SU-DHL-6 (cell line): ENCODE data around the gene PLAAT2.
"Not testable (repeated sequence)": the region's sequence is repeated elsewhere in the genome, so short reads cannot be mapped to it uniquely, and the experiment has no call there.

Experiments used
- EZH2phosphoT487 ChIP-seq: fragments of 200-600 bp; sonication (generic), shearing (Covaris generic); conservative IDR thresholded peaks from 2 replicates; pipeline ENCODE4 v1.6.1; 2018; ENCODE audit warnings: mild to moderate bottlenecking, antibody characterized with exemption, low read length, moderate library complexity, mixed read lengths
- TF ChIP-seq, protein P1 (sequence below): fragments of 200-600 bp; sonication (generic); IDR thresholded peaks from one replicate; pipeline ENCODE4 v1.5.1; 2017; ENCODE audit warnings: antibody characterized with exemption, mild to moderate bottlenecking, low read length, moderate library complexity; ENCODE audit not compliant: insufficient read depth, poor library complexity, severe bottlenecking

DNA sequence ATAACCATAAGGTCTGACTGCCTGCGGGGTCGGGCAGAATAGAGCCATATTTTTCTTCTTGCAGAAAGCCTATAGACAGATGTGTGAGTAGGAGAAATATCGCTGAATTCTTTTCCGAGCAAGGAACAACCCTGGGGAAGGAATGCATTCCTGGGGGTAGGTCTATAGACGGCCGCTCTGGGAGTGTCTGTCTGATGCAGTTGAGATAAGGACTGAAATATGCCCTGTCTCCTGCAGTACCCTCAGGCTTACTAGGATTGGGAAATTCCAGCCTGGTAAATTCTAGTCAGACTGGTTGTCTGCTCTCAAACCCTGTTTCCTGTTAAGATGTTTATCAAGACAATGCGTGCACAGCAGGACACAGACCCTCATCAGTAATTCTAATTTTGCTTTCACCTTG lies 18.0 kb upstream of the PLAAT2 start:
- TF ChIP-seq, protein P1, sequence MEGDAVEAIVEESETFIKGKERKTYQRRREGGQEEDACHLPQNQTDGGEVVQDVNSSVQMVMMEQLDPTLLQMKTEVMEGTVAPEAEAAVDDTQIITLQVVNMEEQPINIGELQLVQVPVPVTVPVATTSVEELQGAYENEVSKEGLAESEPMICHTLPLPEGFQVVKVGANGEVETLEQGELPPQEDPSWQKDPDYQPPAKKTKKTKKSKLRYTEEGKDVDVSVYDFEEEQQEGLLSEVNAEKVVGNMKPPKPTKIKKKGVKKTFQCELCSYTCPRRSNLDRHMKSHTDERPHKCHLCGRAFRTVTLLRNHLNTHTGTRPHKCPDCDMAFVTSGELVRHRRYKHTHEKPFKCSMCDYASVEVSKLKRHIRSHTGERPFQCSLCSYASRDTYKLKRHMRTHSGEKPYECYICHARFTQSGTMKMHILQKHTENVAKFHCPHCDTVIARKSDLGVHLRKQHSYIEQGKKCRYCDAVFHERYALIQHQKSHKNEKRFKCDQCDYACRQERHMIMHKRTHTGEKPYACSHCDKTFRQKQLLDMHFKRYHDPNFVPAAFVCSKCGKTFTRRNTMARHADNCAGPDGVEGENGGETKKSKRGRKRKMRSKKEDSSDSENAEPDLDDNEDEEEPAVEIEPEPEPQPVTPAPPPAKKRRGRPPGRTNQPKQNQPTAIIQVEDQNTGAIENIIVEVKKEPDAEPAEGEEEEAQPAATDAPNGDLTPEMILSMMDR: not testable (repeated sequence)
- not testable (repeated sequence) for TF ChIP-seq EZH2phosphoT487
